ENCODE data around the gene TBL1XR1. TPM values are rescaled to one million over a fixed set of nuclear protein-coding genes. Genes with fewer than 3 reads are reported as not detected.

The TBL1XR1 gene
- total and polyA plus RNA-seq, 2 of the 13 experiments (the other 11 are each of a cell fraction or from before 2014, with no cell fraction given): 57.7 to 62.5 TPM

DNA sequence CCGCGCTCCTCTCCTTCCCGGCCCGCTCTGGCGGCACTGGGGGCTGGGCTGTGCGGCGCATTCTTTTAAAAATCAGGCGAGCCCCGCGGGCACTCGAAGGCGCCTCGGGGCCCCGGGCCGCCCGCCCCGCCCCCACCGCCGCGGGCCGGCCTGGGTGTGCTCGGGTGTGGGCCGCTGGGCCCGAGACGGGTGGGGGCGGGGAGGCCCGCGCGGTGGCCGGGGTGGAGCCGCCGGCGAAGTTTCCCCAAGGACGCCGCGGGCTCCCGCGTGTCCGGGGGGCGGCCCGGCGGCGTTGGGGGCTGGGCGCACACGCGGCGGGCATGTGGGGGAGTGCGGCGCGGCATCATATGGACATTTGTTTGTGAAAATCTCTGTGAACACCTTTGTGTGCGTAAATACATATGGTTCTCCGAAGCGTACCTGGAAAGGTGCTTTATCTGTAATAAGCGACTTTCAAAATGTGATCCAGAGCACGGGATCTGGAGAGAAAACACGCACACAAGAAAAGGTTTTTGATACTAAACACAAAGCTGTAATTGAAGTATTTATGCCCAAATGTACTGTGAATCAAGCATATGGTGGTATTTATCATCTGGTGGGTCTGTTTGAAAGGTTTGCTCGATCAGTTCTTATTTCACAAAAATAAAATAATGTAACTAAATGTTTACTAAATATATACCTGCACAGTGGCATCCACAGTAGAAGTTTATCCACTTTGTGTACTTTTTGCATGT is 612 bp upstream of the TBL1XR1 start (continued):
- TF ChIP-seq, protein P1, sequence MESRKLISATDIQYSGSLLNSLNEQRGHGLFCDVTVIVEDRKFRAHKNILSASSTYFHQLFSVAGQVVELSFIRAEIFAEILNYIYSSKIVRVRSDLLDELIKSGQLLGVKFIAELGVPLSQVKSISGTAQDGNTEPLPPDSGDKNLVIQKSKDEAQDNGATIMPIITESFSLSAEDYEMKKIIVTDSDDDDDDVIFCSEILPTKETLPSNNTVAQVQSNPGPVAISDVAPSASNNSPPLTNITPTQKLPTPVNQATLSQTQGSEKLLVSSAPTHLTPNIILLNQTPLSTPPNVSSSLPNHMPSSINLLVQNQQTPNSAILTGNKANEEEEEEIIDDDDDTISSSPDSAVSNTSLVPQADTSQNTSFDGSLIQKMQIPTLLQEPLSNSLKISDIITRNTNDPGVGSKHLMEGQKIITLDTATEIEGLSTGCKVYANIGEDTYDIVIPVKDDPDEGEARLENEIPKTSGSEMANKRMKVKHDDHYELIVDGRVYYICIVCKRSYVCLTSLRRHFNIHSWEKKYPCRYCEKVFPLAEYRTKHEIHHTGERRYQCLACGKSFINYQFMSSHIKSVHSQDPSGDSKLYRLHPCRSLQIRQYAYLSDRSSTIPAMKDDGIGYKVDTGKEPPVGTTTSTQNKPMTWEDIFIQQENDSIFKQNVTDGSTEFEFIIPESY (CRISPR knock-in tag; IDR thresholded peaks at IDR 0.05): no peak
- TF ChIP-seq, protein P2, sequence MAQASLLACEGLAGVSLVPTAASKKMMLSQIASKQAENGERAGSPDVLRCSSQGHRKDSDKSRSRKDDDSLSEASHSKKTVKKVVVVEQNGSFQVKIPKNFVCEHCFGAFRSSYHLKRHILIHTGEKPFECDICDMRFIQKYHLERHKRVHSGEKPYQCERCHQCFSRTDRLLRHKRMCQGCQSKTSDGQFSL (CRISPR knock-in tag; IDR thresholded peaks at IDR 0.05): no peak
- no peak for TF ChIP-seq ZNF282 (IDR thresholded peaks at IDR 0.05; ENCODE audit: partially characterized antibody)
- TF ChIP-seq, protein P3, sequence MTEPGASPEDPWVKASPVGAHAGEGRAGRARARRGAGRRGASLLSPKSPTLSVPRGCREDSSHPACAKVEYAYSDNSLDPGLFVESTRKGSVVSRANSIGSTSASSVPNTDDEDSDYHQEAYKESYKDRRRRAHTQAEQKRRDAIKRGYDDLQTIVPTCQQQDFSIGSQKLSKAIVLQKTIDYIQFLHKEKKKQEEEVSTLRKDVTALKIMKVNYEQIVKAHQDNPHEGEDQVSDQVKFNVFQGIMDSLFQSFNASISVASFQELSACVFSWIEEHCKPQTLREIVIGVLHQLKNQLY (CRISPR knock-in tag; IDR thresholded peaks at IDR 0.05): peak; percentile 63; the same call in 1 of the 2 replicates
- TF ChIP-seq, protein P4, sequence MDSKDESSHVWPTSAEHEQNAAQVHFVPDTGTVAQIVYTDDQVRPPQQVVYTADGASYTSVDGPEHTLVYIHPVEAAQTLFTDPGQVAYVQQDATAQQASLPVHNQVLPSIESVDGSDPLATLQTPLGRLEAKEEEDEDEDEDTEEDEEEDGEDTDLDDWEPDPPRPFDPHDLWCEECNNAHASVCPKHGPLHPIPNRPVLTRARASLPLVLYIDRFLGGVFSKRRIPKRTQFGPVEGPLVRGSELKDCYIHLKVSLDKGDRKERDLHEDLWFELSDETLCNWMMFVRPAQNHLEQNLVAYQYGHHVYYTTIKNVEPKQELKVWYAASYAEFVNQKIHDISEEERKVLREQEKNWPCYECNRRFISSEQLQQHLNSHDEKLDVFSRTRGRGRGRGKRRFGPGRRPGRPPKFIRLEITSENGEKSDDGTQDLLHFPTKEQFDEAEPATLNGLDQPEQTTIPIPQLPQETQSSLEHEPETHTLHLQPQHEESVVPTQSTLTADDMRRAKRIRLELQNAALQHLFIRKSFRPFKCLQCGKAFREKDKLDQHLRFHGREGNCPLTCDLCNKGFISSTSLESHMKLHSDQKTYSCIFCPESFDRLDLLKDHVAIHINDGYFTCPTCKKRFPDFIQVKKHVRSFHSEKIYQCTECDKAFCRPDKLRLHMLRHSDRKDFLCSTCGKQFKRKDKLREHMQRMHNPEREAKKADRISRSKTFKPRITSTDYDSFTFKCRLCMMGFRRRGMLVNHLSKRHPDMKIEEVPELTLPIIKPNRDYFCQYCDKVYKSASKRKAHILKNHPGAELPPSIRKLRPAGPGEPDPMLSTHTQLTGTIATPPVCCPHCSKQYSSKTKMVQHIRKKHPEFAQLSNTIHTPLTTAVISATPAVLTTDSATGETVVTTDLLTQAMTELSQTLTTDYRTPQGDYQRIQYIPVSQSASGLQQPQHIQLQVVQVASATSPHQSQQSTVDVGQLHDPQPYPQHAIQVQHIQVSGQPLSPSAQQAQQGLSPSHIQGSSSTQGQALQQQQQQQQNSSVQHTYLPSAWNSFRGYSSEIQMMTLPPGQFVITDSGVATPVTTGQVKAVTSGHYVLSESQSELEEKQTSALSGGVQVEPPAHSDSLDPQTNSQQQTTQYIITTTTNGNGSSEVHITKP (CRISPR knock-in tag; IDR thresholded peaks at IDR 0.05; ENCODE audit: low read depth): no peak
- TF ChIP-seq, protein P5, sequence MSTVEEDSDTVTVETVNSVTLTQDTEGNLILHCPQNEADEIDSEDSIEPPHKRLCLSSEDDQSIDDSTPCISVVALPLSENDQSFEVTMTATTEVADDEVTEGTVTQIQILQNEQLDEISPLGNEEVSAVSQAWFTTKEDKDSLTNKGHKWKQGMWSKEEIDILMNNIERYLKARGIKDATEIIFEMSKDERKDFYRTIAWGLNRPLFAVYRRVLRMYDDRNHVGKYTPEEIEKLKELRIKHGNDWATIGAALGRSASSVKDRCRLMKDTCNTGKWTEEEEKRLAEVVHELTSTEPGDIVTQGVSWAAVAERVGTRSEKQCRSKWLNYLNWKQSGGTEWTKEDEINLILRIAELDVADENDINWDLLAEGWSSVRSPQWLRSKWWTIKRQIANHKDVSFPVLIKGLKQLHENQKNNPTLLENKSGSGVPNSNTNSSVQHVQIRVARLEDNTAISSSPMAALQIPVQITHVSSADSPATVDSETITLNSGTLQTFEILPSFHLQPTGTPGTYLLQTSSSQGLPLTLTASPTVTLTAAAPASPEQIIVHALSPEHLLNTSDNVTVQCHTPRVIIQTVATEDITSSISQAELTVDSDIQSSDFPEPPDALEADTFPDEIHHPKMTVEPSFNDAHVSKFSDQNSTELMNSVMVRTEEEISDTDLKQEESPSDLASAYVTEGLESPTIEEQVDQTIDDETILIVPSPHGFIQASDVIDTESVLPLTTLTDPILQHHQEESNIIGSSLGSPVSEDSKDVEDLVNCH (CRISPR knock-in tag; IDR thresholded peaks at IDR 0.05): no peak
- no peak for TF ChIP-seq ZNF589 (CRISPR knock-in tag; conservative IDR thresholded peaks at IDR 0.05)
- TF ChIP-seq ZBTB3 (CRISPR knock-in tag; IDR thresholded peaks at IDR 0.05; ENCODE audit: borderline replicate concordance, low read depth): no peak
- TF ChIP-seq KAT7 (CRISPR knock-in tag; IDR thresholded peaks at IDR 0.05; ENCODE audit: borderline replicate concordance): peak; percentile 42; the same call in 1 of the 2 replicates
- no peak for TF ChIP-seq ZNF776 (CRISPR knock-in tag; IDR thresholded peaks at IDR 0.05)
- TF ChIP-seq, protein P6, sequence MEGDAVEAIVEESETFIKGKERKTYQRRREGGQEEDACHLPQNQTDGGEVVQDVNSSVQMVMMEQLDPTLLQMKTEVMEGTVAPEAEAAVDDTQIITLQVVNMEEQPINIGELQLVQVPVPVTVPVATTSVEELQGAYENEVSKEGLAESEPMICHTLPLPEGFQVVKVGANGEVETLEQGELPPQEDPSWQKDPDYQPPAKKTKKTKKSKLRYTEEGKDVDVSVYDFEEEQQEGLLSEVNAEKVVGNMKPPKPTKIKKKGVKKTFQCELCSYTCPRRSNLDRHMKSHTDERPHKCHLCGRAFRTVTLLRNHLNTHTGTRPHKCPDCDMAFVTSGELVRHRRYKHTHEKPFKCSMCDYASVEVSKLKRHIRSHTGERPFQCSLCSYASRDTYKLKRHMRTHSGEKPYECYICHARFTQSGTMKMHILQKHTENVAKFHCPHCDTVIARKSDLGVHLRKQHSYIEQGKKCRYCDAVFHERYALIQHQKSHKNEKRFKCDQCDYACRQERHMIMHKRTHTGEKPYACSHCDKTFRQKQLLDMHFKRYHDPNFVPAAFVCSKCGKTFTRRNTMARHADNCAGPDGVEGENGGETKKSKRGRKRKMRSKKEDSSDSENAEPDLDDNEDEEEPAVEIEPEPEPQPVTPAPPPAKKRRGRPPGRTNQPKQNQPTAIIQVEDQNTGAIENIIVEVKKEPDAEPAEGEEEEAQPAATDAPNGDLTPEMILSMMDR (CRISPR knock-in tag; IDR thresholded peaks at IDR 0.05): no peak
- no peak for TF ChIP-seq ATF7-NPFF (CRISPR knock-in tag; IDR thresholded peaks at IDR 0.05; ENCODE audit: low read depth)
- peak; percentile 20; the same call in 1 of the 2 replicates for TF ChIP-seq ZBTB38 (CRISPR knock-in tag; IDR thresholded peaks at IDR 0.05)
- no peak for TF ChIP-seq DPF2 (CRISPR knock-in tag; IDR thresholded peaks at IDR 0.05; ENCODE audit: borderline replicate concordance, low read depth)
- no peak for TF ChIP-seq SCMH1 (CRISPR knock-in tag; IDR thresholded peaks at IDR 0.05; ENCODE audit: borderline replicate concordance)
- peak; percentile 38; the same call in 1 of the 2 replicates for TF ChIP-seq CHD2 (IDR thresholded peaks at IDR 0.05; ENCODE audit: low read depth, low read length)
- TF ChIP-seq HCFC1 (IDR thresholded peaks at IDR 0.05; ENCODE audit: low read depth, low read length): no peak
